HG02642 (cell line): ENCODE data around the gene C16orf78.

Experiments
- ATAC-seq: cut with Tn5 transposase; IDR thresholded peaks from one replicate; pipeline ENCODE4 v1.9.1; 2021; ENCODE audit warnings: mild to moderate bottlenecking; ENCODE audit not compliant: unreplicated experiment, poor library complexity

The C16orf78 gene

GRCh38 chr16:49419862-49420261, 46.3 kb downstream of the C16orf78 start:
- no peak for ATAC-seq

GRCh38 chr16:49422896-49423295, 49.3 kb downstream of the C16orf78 start:
- no peak for ATAC-seq

- ATAC-seq, result no peak
Measured at GRCh38 chr16:49424961-49425360, 51.4 kb downstream of the C16orf78 start.

- no peak for ATAC-seq
Measured at GRCh38 chr16:49427771-49428170, 54.2 kb downstream of the C16orf78 start.

GRCh38 chr16:49428808-49429207, 55.2 kb downstream of the C16orf78 start:
- no peak for ATAC-seq

- ATAC-seq, result no peak
Measured at GRCh38 chr16:49431040-49431439, 57.4 kb downstream of the C16orf78 start.

GRCh38 chr16:49431591-49432290, 58.1 kb downstream of the C16orf78 start:
- no peak for ATAC-seq

GRCh38 chr16:49434733-49435132, 61.1 kb downstream of the C16orf78 start:
- ATAC-seq, result no peak

- no peak for ATAC-seq
Measured at GRCh38 chr16:49436181-49436580, 62.6 kb downstream of the C16orf78 start.

- ATAC-seq, result no peak
Measured at GRCh38 chr16:49437344-49437743, 63.7 kb downstream of the C16orf78 start.

- ATAC-seq, result no peak
Measured at GRCh38 chr16:49439050-49439449, 65.4 kb downstream of the C16orf78 start.

GRCh38 chr16:49439676-49440075, 66.1 kb downstream of the C16orf78 start:
- ATAC-seq, result no peak

- no peak for ATAC-seq
Measured at GRCh38 chr16:49440156-49441065, 66.8 kb downstream of the C16orf78 start.

GRCh38 chr16:49441366-49441780, 67.8 kb downstream of the C16orf78 start:
- ATAC-seq, result peak; percentile 98

GRCh38 chr16:49442805-49443204, 69.2 kb downstream of the C16orf78 start:
- no peak for ATAC-seq

GRCh38 chr16:49443576-49443975, 70.0 kb downstream of the C16orf78 start:
- ATAC-seq, result no peak

- ATAC-seq, result no peak
Measured at GRCh38 chr16:49446805-49447204, 73.2 kb downstream of the C16orf78 start.
